Measurements from ENCODE around the gene DAGLB. TPM values are rescaled to one million over a fixed set of nuclear protein-coding genes. Genes with fewer than 3 reads are reported as not detected.
"Not testable (repeated sequence)": the region's sequence is repeated elsewhere in the genome, so short reads cannot be mapped to it uniquely, and the experiment has no call there.

Gene DAGLB
- total RNA-seq, 1 donor from 2014 or later: 22.6 TPM

GRCh38 chr7:6430271-6430940 lies 17.3 kb downstream of the DAGLB start:
- peak; percentile 39 for DNase-seq

- DNase-seq: no peak
These were observed 21.8 kb downstream of the DAGLB start for GRCh38 chr7:6425948-6426347.

GRCh38 chr7:6423942-6424701 lies 23.6 kb downstream of the DAGLB start:
- peak; percentile 18 for DNase-seq

- no peak for DNase-seq
These were observed 24.7 kb downstream of the DAGLB start for GRCh38 chr7:6422926-6423632.

- DNase-seq: no peak
These were observed 25.7 kb downstream of the DAGLB start for GRCh38 chr7:6422095-6422494.

- no peak for DNase-seq
These were observed 27.1 kb downstream of the DAGLB start for GRCh38 chr7:6420680-6421079.

- DNase-seq: no peak
These were observed 28.4 kb downstream of the DAGLB start for GRCh38 chr7:6419310-6419773.

GRCh38 chr7:6417408-6417807 lies 30.3 kb downstream of the DAGLB start:
- no peak for DNase-seq

GRCh38 chr7:6416516-6417145 lies 31.1 kb downstream of the DAGLB start:
- DNase-seq: no peak

- DNase-seq: no peak
These were observed 34.1 kb downstream of the DAGLB start for GRCh38 chr7:6413637-6414036.

- no peak for DNase-seq
These were observed 37.6 kb downstream of the DAGLB start for GRCh38 chr7:6409944-6410693.

- DNase-seq: no peak
These were observed 38.7 kb downstream of the DAGLB start for GRCh38 chr7:6409091-6409490.

- DNase-seq: no peak
These were observed 40.3 kb downstream of the DAGLB start for GRCh38 chr7:6407434-6407833.

GRCh38 chr7:6406121-6406520 lies 41.6 kb downstream of the DAGLB start:
- DNase-seq: no peak

- DNase-seq: no peak
These were observed 43.8 kb downstream of the DAGLB start for GRCh38 chr7:6403907-6404306.

- DNase-seq: no peak
These were observed 45.0 kb downstream of the DAGLB start for GRCh38 chr7:6402741-6403140.

GRCh38 chr7:6402041-6402440 lies 45.7 kb downstream of the DAGLB start:
- DNase-seq: no peak

GRCh38 chr7:6401536-6401935 lies 46.2 kb downstream of the DAGLB start:
- no peak for DNase-seq

- not testable (repeated sequence) for DNase-seq
These were observed 47.3 kb downstream of the DAGLB start for GRCh38 chr7:6400243-6401105.

GRCh38 chr7:6399351-6399750 lies 48.4 kb downstream of the DAGLB start:
- no peak for DNase-seq

GRCh38 chr7:6398943-6399342 lies 48.8 kb downstream of the DAGLB start:
- DNase-seq: no peak
